ENCODE results near the gene BMPR1A. TPM values are rescaled to one million over a fixed set of nuclear protein-coding genes. Genes with fewer than 3 reads are reported as not detected.
"Not testable (repeated sequence)": the region's sequence is repeated elsewhere in the genome, so short reads cannot be mapped to it uniquely, and the experiment has no call there.

Gene BMPR1A
- total RNA-seq, 1 donor from 2014 or later: 11.8 TPM

GRCh38 chr10:86931872-86932271 is 175.5 kb downstream of the BMPR1A start:
- H3K4me1 Mint-ChIP-seq: no peaks in the 10 kb centered on the region
- TF ChIP-seq, protein P1, sequence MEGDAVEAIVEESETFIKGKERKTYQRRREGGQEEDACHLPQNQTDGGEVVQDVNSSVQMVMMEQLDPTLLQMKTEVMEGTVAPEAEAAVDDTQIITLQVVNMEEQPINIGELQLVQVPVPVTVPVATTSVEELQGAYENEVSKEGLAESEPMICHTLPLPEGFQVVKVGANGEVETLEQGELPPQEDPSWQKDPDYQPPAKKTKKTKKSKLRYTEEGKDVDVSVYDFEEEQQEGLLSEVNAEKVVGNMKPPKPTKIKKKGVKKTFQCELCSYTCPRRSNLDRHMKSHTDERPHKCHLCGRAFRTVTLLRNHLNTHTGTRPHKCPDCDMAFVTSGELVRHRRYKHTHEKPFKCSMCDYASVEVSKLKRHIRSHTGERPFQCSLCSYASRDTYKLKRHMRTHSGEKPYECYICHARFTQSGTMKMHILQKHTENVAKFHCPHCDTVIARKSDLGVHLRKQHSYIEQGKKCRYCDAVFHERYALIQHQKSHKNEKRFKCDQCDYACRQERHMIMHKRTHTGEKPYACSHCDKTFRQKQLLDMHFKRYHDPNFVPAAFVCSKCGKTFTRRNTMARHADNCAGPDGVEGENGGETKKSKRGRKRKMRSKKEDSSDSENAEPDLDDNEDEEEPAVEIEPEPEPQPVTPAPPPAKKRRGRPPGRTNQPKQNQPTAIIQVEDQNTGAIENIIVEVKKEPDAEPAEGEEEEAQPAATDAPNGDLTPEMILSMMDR (IDR thresholded peaks at IDR 0.05): no peak
- DNase-seq (no peak), ATAC-seq (ENCODE audit: low read depth) (no peak)
- ChIA-PET POLR2A (no interaction called here), CTCF (no interaction called here)
- H3K9me3 Mint-ChIP-seq: no peaks in the 10 kb centered on the region
- no peak overlapping the region for H3K27ac Mint-ChIP-seq
- intact Hi-C loops (cut with micrococcal nuclease): no loop called here
- H3K27me3 Mint-ChIP-seq: no peaks in the 10 kb centered on the region
- peaks cover 2% of the 10 kb centered on the region for H3K36me3 Mint-ChIP-seq (ENCODE audit: low read depth)
- H3K4me3 Mint-ChIP-seq: no peak overlapping the region

DNA sequence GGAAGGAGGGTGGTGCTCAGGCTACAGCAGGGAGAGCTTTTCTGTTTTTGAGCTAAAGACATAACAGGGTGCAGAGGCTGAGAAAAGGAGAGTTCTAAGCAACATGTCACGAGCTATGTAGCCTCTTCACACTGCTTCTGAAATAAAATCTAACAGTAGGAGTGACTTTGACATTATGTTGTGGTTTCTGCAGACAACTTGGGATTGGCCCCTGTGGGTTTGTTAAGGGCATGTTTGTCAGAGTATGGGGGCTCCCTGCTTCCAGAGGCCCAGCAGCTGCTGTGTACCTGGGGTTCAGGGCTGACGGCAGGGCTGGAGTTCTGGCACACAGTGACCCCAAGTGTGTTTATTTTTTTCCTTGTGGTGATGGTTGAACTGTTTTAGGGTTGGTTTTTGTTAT is 176.3 kb downstream of the BMPR1A start:
- ChIA-PET POLR2A (no interaction called here), CTCF (no interaction called here)
- intact Hi-C loops (cut with micrococcal nuclease): no loop called here
- H3K27ac Mint-ChIP-seq: no peak overlapping the region
- TF ChIP-seq, protein P1 (IDR thresholded peaks at IDR 0.05): no peak
- no peak for DNase-seq
- no peak overlapping the region for H3K4me3 Mint-ChIP-seq
- ATAC-seq (ENCODE audit: low read depth): no peak
- no peaks in the 10 kb centered on the region for H3K27me3 Mint-ChIP-seq
- H3K4me1 Mint-ChIP-seq: no peaks in the 10 kb centered on the region
- peaks cover 2% of the 10 kb centered on the region for H3K36me3 Mint-ChIP-seq (ENCODE audit: low read depth)
- H3K9me3 Mint-ChIP-seq: no peaks in the 10 kb centered on the region

DNA sequence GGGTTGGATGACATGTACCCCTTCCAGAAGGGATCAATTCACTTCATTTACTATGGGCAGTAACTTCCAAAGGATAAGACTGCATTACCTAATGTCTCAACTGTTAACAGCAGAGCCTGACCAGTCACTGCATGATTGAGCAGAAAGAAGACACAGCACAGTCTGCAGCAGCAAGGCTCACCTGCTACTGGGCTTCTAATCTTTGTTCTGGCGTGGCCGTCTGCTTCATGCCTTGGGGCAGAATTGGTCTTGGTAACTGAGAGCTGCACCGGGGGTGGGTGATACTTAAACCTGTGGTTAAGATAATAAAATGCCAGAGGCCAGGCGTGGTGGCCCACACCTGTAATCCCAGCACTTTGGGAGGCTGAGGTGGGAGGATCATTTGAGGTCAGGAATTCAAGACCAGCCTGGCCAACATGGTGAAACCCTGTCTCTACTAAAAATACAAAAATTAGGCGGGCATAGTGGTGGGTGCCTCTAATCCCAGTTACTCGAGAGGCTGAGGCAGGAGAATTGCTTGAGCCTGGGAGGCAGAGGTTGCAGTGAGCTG is 177.8 kb downstream of the BMPR1A start:
- DNase-seq; intact Hi-C loops (cut with micrococcal nuclease); H3K36me3 Mint-ChIP-seq (ENCODE audit: low read depth); H3K4me1 Mint-ChIP-seq; H3K27me3 Mint-ChIP-seq; H3K27ac Mint-ChIP-seq; CTCF ChIA-PET; POLR2A ChIA-PET; H3K9me3 Mint-ChIP-seq; H3K4me3 Mint-ChIP-seq; ATAC-seq (ENCODE audit: low read depth): not testable (repeated sequence)

- CTCF ChIA-PET: interaction anchor here (0.5 to 1.0 kb wide), 2 partner anchors 262 to 569 kb away, joined by 3 to 5 read pairs; no protein-coding TSS in a partner anchor
- H3K9me3 Mint-ChIP-seq: no peaks in the 10 kb centered on the region
- DNase-seq: no peak
- TF ChIP-seq, protein P1 (IDR thresholded peaks at IDR 0.05): no peak
- no peak overlapping the region for H3K27ac Mint-ChIP-seq
- H3K36me3 Mint-ChIP-seq (ENCODE audit: low read depth): no peaks in the 10 kb centered on the region
- ATAC-seq (ENCODE audit: low read depth): no peak
- H3K4me1 Mint-ChIP-seq: peaks cover 4% of the 10 kb centered on the region
- H3K4me3 Mint-ChIP-seq: no peak overlapping the region
- intact Hi-C loops (cut with micrococcal nuclease): loop anchor here (5.0 kb wide), 2 partner anchors 115 to 405 kb away; no protein-coding TSS in a partner anchor
- no peaks in the 10 kb centered on the region for H3K27me3 Mint-ChIP-seq
- POLR2A ChIA-PET: no interaction called here
These were observed 180.5 kb downstream of the BMPR1A start for GRCh38 chr10:86936661-86937501.

- Mint-ChIP-seq H3K27me3 (no peaks in the 10 kb centered on the region), H3K36me3 (ENCODE audit: low read depth) (no peaks in the 10 kb centered on the region), H3K27ac (no peak overlapping the region), H3K4me3 (no peak overlapping the region), H3K4me1 (peaks cover 4% of the 10 kb centered on the region), H3K9me3 (no peaks in the 10 kb centered on the region)
- CTCF ChIA-PET: interaction anchor here (0.5 to 1.0 kb wide), 2 partner anchors 262 to 569 kb away, joined by 3 to 5 read pairs; no protein-coding TSS in a partner anchor
- DNase-seq (no peak), ATAC-seq (ENCODE audit: low read depth) (no peak)
- intact Hi-C loops (cut with micrococcal nuclease): loop anchor here (5.0 kb wide), 2 partner anchors 115 to 405 kb away; no protein-coding TSS in a partner anchor
- TF ChIP-seq, protein P1 (IDR thresholded peaks at IDR 0.05): no peak
- POLR2A ChIA-PET: no interaction called here
These were observed 181.2 kb downstream of the BMPR1A start for GRCh38 chr10:86937502-86938154.

All from activated B cell treated with CpG ODN at 0.5 μM for 24 hours (primary cell).